GM12891 (cell line): ENCODE results near the gene SH2D3A.
"Not testable (repeated sequence)": the region's sequence is repeated elsewhere in the genome, so short reads cannot be mapped to it uniquely, and the experiment has no call there.

Experiments used
- DNase-seq: peaks from one replicate; pipeline ENCODE4 v3.0.0; 2011; ENCODE audit warnings: low spot score; ENCODE audit not compliant: insufficient read length
- FAIRE-seq: peaks from 2 replicates; lab custom pipeline; 2011; peaks lifted over from hg19 to GRCh38; lab: Jason Lieb, UNC
- PAX5 ChIP-seq: IDR thresholded peaks from 2 replicates; pipeline ENCODE4 v1.6.1; 2011; ENCODE audit warnings: low read length, moderate library complexity, mild to moderate bottlenecking; ENCODE audit not compliant: insufficient read depth, severe bottlenecking
- POLR2A ChIP-seq: IDR thresholded peaks from 2 replicates; pipeline ENCODE4 v1.6.1; 2011; ENCODE audit warnings: low read depth, low read length, control low read depth
- POLR2AphosphoS5 ChIP-seq: IDR thresholded peaks from 2 replicates; pipeline ENCODE4 v1.6.1; 2011; ENCODE audit warnings: low read depth, low read length, control low read depth
- POU2F2 ChIP-seq: IDR thresholded peaks from 2 replicates; pipeline ENCODE4 v1.6.1; 2011; ENCODE audit warnings: low read depth, mild to moderate bottlenecking, control low read depth, low read length, moderate library complexity
- SPI1 ChIP-seq: IDR thresholded peaks from 2 replicates; pipeline ENCODE4 v1.6.1; 2011; ENCODE audit warnings: low read depth, low read length, control low read depth
- TAF1 ChIP-seq: IDR thresholded peaks from 2 replicates; pipeline ENCODE4 v1.6.1; 2011; ENCODE audit warnings: low read depth, low read length, control low read depth

Gene SH2D3A

GRCh38 chr19:6772866-6773322 is 5.7 kb upstream of the SH2D3A start:
- FAIRE-seq (no peak), DNase-seq (no peak)
- TF ChIP-seq POLR2AphosphoS5 (no peak), POU2F2 (no peak), PAX5 (no peak), POLR2A (no peak), TAF1 (no peak), SPI1 (no peak)

GRCh38 chr19:6772028-6772865 is 5.0 kb upstream of the SH2D3A start, which contains the start of gene VAV1:
Gene VAV1, plus strand, starts transcription at chr19:6772708. Its CDS starts 100 bp downstream, at chr19:6772808.
- peak; percentile 90 for DNase-seq
- peak; percentile 97 for FAIRE-seq
- TF ChIP-seq POU2F2 (peak; percentile 5; the same call in 1 of the 2 replicates), POLR2A (peak; percentile 74), SPI1 (peak; percentile 92), PAX5 (no peak), POLR2AphosphoS5 (peak; percentile 42; the same call in 1 of the 2 replicates)

GRCh38 chr19:6771648-6772027 is 4.4 kb upstream of the SH2D3A start:
- DNase-seq, FAIRE-seq: not testable (repeated sequence)

- no peak for TF ChIP-seq TAF1
- no peak for TF ChIP-seq PAX5
- no peak for TF ChIP-seq SPI1
- TF ChIP-seq POLR2A = no peak
- DNase-seq (no peak), FAIRE-seq (peak; percentile 38)
These were observed 1.9 kb upstream of the SH2D3A start for GRCh38 chr19:6769006-6769619.

GRCh38 chr19:6768236-6768785 is 1.1 kb upstream of the SH2D3A start:
- peak; percentile 76 for FAIRE-seq
- DNase-seq = no peak
- TF ChIP-seq SPI1 (0 out of 2 replicates have a peak, but pooled peaks have one; percentile 10), POLR2AphosphoS5 (no peak)

GRCh38 chr19:6767081-6767356 is 216 bp downstream of the SH2D3A start:
- no peak for TF ChIP-seq POLR2A
- no peak for TF ChIP-seq POU2F2
- TF ChIP-seq POLR2AphosphoS5 = no peak
- TF ChIP-seq PAX5 = no peak
- no peak for TF ChIP-seq SPI1
- no peak for TF ChIP-seq TAF1
- no peak for DNase-seq
- no peak for FAIRE-seq

GRCh38 chr19:6766357-6767080 is 716 bp downstream of the SH2D3A start:
- TF ChIP-seq TAF1 (no peak), PAX5 (no peak), POLR2A (no peak), POLR2AphosphoS5 (no peak), SPI1 (no peak), POU2F2 (no peak)
- no peak for DNase-seq
- FAIRE-seq = no peak

GRCh38 chr19:6765738-6766356 is 1.4 kb downstream of the SH2D3A start:
- no peak for DNase-seq
- TF ChIP-seq TAF1 (no peak), SPI1 (peak; percentile 43; the same call in 1 of the 2 replicates), POLR2A (no peak)
- no peak for FAIRE-seq

- not testable (repeated sequence) for DNase-seq, FAIRE-seq
These were observed 4.9 kb downstream of the SH2D3A start for GRCh38 chr19:6762253-6762797.
